GM04503 (cell line): ENCODE measurements around the gene COL26A1.
"Not testable (repeated sequence)": the region's sequence is repeated elsewhere in the genome, so short reads cannot be mapped to it uniquely, and the experiment has no call there.

ENCODE experiments used
- DNase-seq: peaks from one replicate; pipeline ENCODE4 v3.0.0-alpha.2; 2012; ENCODE audit warnings: low read depth

The COL26A1 gene

DNA sequence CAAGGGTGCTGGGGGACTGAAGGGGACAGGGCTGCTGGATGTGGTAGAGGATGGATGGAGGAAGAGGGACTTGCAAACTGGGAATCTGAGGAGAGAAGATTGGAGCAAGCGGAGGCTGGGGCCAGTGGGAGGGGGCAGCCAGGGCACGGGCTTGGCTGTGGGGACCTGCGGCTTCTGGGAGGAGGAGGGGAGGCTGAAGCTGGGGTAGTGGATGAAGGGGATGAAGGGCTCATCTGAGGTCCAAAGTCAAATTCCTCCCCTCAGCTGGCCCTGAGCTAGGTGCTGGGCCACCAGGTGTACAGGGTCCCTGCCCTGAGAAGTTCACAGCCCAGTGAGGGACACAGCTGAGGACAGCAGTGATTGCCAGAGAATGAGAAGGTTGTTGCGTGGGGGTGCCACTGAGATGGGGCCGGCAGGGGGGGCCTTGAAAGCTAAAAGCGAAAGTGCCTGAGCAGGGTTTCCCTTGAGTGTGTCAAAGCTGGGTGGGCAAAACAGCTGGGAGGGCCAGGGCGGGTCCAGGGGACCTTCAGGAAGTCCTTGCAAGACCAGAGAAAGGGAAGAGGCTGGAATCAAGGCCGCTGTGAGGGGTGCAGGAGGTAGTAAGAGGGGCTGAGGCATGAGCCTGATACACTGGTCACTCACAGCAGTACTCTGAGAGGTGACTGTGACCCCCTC lies 191.2 kb downstream of the COL26A1 start:
- no peak for DNase-seq

DNA sequence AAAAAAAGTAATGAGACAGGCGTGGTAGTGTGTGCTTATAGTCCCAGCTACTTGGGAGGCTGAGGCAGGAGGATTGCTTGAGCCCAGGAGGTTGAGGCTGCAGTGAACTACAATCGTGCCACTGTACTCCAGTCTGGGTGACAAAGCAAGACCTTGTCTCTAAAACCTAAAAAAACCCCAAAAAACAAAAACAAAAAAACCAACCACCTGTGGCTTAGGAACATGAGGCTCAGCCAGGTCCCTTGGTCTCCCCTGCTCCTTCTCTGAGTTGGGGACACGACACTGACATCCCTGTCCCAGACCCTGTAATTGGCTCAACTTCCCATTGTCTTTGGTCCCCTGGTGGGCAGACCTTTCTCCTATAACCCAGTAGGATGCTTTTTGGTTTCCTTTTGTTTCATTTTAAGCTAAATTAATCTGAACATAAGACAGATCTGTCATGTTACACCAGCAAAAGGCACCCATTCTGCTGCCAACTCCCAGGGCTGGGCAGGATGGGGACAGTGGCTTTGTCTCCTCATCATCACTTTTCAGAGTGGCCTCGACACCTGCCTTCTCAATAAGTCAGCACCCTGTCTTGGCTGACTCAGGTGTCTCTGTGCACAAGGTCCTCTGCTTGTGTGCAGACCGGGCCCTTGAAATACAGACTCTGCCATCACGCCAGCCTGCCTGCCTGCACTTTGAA lies 192.1 kb downstream of the COL26A1 start:
- DNase-seq, result no peak

DNA sequence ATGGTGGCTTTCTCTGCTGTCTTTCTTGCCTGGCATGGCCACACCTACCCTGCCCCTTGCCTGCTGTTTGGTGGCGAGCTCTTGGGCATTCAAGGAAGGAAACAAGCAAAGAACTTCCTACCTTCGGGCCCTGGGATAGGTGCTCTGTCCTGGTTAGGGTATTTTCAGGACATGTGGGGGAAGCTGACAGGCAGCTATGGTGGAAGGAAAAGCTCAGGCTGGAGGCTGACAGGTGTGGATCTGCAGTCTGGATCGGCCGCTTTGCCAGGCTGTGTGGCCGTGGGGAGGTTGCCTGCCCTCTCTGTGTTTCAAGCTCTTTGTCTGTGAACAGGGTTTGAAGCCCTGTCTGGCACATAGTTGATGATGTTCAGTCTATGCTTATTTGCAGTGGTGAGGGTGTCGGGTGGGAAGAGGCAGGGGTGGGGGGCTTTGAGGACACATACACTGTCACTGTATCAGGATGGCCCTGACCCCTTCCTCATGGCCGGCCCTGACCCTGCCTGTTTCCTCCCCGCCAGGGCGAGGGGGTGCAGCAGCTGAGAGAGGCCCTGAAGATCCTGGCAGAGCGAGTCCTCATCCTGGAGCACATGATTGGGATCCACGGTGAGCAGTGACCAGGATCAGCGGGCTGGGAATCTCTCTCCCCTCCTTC lies 192.7 kb downstream of the COL26A1 start:
- no peak for DNase-seq

DNA sequence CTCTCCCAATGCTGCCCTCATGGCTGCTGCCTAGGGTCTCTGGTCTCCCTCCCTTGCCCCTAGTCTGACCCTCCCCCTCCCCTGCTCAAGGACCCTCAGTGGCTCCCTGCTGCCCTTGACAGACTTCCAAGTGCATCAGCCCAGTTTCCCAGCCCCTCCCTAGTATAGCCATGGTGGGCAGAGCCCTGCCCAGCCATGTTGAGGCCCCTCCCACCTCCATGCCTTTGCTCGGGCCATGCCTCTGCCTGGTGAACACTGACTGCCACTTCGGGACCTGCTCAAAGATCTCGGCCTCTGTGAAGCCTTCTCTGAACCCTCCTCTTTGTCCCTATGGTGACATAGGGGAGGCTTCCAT lies 193.2 kb downstream of the COL26A1 start:
- no peak for DNase-seq

DNA sequence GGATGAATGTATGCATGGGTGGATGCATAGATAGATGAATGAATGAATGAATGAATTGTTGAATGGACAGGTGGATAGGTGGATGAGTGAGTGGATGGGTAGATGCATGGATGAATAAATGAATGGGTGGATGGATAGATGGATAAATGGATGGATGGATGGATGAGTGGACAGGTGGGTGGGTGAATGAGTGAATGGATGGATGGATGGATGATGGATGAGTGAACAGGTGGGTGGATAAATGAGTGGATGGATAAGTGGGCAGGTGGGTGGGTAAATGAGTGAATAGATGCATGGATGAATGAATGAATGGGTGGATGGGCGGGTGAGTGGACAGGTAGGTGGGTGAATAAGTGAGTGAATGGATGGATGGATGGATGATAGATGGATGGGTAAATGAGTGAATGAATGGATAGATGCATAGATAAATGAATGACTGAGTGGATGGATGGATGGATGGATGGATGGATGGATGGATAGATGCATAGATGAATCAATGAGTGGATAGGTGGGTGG lies 193.8 kb downstream of the COL26A1 start:
- DNase-seq, result no peak

DNA sequence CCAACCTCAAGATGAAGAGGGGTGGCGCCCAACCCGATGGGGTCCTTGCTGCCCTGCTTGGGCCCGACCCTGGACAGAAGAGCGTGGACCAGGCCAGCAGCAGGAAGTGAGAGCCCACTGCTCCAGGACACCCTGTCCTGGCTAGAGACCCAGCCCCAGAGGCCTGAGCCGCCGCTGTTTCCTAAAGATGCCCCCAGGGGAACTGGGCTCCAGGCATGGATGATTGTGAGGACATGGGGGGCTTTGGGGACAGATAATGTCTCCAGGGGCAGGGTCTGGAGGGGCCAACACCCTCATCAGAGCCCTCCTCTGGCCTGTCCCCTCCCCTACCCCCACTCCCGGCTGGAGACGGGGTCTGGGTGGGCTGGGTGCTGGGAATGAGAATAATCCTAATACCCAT lies 194.7 kb downstream of the COL26A1 start:
- no peak for DNase-seq

DNA sequence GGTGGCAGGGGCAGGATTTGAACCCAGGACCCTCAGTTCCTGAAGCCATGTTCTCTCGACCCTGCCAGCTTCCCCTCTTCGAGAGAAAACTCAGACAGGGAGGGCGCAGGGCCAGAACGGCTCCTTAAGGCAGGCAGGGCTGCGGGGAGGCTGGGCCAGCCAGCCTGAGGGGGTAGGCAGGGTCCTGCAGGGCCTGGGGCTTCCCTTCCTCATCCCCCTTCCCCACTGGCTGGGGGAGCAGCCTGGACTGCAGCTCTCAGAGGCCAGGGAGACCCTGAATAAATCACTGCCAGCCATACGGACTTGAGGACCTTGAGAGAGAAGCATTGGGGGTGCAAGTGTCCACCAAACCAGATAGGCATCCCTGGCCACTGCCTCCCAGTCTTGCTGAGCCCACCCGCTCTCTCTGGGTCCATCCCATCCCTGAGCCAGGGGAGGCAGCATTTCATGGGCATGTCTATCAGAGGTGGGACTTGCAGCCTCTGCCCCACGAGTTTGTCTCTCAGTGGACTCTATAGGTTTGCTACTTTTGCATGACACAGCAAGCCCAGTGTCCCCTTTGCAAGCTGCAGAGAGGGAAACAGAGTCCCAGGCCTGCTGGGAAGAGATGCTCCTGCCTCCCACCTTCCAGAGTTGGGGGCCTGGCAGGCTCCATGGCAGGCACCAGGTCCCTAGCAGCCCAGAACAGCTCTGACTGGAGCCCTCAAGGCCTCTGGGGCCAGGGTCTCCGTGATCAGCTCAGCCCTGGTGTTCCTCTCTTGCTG lies 195.5 kb downstream of the COL26A1 start:
- no peak for DNase-seq

DNA sequence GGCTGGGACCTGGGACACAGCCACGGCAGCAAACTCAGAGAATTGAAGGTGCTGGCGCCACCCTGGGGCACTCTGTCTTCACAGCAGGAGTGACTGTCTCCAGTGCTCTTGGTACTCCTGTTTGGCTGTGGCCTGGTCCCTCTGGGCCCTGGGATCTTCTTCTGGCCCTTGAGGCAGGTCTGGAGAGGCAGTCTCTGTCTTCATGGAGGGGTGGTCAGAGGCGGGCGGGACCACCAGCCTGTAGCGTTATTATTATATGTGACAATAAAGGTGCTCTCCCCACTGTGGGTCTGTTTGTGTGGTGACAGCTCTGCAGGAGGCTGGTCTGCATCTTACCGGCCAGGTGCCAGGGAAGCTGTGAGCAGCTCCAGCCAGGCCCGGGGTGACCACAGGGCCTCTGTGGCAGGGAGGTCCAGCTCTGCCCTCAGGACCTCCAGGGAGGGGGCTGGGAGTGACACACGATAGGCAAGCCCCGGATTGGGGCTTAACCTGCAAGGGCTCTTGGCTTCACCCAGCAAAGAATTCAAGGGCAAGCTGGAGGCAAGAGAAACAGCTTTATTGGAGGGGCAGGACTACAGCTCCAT lies 196.2 kb downstream of the COL26A1 start:
- no peak for DNase-seq

DNA sequence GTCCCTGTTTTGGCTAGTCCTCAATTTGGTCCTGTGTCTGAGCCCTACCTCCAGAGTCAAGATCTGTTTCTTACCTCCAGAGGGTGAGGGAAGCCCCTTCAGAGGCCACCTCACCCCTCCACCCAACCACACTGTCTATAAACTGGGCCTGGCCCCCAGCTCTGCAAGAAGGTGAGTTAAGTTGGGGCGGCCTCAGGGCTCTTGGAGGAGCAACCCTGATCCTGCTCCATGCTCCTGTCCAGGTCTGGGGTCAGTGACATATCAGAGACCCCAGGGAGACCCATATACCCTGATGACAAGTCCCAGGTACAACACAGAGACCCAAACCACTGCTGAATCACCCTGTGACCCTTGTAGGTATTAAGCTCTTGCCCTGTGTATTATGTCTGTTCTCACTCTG lies 196.9 kb downstream of the COL26A1 start:
- no peak for DNase-seq

DNA sequence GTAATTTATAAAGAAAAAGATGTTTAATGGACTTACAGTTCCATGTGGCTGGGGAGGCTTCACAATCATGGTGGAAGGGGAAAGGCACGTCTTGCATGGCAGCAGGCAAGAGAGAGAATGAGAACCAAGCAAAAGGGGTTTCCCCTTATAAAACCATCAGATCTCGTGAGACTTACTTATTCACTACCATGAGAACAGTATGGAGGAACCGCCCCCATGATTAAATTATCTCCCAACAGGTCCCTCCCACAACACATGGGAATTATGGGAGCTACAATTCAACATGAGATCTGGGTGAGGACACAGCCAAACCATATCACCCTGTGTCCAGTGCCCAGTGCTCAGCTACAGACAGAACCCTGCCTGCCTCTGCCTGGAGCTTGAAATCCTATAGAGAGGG lies 197.3 kb downstream of the COL26A1 start:
- DNase-seq, result not testable (repeated sequence)

DNA sequence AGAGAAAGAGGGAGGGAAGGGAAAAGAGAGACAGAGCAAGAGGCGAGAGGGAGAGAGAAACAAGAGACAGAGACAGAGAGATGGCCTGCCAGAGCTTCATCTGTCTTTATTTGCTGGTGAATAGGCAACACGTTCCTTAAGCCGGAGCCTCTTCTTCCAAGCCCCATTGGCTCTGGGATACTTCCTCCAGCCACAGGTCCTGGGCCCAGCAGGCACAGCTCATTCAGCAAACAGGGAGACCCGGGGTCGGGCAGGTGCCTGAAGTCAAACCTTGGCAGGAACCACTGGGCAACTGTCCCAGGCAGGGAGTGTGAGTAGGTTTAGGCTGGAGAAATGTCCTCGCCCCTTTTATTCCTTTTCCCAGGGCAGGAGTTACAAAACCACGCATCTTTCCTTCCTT lies 198.2 kb downstream of the COL26A1 start:
- DNase-seq, result no peak

DNA sequence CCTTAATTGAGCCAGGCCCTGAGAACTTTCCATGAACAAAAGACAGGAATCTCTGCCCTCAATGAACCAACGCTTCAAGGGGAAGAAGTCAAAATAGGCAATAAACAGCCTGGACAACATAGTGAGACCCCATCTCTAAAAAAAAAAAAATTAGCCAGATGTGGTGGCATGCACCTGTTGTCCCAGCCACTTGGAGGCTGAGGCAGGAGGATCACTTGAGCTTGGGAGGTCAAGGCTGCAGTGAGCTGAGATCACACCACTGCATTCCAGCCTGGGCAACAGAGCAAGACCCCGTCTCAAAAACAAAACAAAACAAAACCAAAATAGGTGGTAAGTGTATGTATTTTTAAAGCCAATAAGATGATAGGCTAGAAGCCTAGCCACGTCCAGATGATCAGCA lies 198.6 kb downstream of the COL26A1 start:
- DNase-seq, result not testable (repeated sequence)

DNA sequence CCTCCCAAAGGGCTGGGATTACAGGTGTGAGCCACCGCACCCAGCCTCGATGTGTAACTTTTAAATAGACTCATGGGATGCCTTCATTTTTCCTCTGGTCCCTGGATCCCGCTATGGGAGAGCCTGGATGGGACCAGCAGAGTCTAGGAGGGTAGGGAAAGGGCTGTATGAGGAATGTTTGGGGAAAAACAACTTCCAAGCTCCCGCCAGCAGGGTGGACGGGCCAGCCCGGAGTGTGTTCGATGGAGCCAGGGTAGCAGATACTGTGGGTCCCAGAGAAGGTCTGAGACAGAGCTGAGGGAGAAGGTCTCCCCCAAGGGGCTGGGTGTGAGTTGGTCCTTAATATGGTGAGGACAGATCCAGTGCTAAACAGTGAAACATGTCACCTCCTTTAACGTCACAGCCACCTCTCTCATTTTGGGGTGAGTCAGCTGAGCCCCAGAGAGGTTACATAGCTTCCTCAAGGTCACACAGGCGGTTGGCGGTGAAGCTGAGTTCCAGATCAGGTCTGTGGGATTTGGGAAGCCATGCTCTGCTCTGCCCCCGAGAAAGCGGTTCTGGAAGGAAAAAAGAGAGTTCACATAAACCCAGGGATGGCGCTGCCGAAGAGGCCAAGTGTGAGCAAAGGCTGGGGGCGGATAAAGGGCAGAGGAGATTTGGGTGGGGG lies 200.0 kb downstream of the COL26A1 start:
- DNase-seq, result no peak

DNA sequence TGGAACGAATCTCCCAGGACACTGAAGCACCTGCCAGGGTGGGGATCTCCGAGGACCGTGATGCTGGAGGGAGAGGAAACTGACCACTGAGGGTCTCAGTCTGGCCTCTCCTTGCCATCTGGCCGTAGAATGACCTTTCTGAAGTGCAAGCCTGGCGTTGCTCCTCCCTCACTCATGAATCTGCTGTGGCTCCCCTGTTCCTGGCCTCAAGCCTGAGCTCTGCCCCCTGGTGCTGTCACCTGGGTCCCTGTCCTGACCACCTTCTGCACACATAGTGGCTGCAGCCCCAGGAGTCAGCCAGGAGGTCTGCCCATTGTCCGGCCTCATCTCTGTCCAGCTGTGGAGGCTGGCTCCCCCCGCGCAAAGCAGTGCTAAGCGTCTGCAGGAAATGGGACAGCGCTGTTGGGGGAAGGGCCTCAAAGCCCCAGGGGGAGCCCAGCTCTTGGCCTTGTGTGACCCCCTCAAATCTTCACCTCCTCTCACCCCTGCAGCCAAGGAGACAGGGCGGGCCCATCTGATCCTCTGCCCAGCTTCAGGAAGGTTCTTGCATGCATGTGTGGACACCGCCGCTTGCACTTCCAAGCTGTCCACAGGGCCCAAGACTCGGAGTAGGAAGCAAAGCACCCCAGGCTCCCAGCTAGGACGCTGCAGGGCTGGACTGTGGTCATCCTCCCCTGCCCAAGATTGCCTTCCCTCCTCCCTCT lies 200.7 kb downstream of the COL26A1 start:
- no peak for DNase-seq

DNA sequence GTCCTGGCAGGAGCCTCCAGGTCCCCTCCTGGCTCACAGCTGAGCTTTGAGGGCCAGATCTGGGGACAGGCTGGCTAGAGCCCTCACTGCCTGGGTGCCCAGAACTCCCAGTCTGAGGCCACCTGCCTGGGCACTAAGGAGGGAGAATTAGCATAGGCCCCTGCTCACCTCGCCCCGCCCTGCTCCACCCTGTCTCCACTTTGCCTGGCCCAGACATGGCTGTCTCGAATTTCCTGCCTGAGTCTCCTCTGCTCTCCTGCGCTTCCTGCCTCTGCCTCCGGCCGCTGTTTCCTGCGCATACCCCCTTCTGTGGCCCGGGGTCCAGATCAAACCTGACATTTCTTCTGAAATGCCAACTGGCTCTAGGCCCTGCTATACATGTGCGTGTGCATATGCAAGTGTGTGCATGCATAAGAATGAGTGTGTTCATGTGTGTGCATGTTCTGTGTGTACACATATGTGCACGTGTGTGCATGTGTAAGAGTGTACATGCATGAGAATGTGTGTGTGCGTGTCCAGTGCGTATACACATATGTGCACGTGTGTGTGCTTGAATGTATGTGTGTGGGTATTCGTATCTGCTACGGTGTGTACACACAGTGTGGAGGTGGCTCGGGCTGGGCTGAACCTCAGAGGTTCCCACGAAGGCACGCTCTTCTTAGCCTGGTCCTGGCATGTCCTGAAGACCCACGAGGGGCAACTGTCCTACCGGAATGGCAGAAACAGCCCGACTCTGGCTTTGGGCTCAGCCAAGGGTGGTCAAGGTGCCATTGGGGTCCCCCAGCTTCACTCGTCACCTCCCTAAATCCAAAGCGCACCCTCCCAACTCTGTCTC lies 201.5 kb downstream of the COL26A1 start:
- no peak for DNase-seq

DNA sequence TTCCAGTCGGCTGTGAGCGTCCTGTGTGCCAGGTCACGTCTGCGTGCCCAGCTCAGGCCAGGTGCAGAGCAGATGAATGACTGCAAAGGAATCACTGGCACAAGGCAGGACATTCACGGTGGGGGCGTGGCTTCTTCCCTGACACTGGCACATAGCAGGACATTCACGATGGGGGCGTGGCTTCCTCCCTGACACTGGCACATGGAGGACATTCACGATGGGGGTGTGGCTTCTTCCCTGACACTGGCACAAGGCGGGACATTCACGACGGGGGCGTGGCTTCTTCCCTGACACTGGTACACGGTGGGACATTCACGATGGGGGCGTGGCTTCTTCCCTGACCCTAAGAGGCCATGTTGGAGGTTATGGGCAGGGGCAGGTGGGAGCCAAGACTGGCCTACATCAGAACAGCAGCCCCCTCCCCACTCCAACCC lies 202.1 kb downstream of the COL26A1 start:
- no peak for DNase-seq

DNA sequence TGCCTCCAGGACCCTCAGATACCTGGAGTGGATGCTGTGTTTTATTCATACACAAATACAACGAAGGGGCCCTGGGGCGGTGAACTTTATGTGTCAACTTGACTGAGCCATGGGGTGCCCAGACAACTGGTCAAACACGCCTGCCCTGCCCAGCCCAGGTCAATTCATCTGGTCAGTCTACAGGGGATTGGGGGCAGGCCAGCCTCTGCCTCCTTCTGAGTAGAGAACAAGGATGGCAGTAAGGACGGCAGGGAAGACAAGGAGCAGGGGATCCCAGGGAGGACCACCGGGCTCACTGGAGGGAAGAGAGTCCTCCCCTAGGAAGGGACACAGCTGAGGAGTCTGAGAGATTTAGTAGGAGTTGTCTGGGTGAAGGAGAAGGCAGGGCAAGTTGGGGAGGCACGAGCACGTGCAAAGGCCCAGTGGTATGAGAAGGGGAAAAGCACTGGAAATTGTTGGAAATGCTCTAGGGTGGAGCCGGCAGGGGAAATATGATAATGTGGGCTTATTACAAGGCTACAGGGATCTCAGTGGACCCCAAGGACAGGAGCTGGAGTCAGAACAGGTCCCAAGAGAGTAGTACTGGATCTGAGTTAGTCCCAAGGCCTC lies 203.0 kb downstream of the COL26A1 start:
- DNase-seq, result no peak

DNA sequence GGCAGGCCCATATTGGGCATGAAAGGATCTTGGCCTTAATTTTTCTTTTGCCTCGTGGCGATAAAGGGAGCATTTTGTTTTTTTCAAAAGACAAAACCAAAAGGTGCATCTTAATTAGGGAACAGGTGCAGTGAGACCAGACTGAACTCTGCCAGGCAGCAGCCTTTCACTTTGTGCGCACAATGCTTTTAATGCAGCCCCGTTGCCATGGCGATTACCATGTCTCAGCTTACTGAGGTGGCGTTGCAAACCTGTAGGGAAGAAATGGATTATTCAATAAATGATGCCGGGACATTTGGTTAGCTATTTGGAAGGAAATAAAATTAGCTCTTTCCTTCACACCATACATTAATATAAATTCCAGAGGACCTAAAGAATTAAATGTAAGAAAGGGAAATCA lies 204.6 kb downstream of the COL26A1 start:
- DNase-seq, result no peak

DNA sequence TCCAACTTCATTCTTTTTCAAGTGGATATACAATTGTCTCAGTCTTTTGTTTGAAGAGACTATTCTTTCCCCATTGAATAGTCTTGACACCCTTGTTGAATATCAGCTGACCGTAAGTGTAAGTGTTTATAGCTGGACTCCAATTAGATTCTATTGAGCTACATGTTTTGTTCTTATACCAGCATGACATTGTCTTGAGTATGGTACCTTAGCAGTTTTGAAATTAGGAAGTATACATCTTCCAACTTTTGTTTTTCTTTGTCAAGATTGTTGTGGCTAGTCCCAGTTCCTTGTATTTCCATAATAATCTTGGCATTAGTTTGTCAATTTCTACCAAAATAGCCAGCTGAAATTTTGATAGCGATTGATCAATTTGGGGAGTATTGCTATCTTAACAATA lies 209.5 kb downstream of the COL26A1 start:
- DNase-seq, result no peak

DNA sequence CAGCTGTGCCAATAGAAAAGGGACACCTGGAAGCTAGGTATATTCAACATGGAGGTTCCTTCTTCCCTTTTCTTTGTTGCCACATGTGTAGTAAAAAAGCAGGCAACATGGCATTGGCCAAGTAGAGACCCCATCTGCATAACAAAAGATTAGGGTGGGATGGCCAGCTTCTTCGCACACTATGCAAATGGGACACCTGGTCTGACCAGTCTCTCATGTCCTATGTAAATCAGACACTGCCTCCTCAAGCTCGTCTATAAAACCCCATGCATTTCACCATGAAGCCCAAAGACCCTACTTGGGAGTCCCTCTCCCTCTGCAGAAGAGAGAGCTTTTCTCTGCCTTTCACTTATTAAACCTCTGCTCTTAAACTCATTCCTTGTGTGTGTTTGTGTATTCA lies 212.5 kb downstream of the COL26A1 start:
- DNase-seq, result no peak
